Measurements from ENCODE around the gene C12orf50. TPM values are rescaled to one million over a fixed set of nuclear protein-coding genes. Genes with fewer than 3 reads are reported as not detected.

The C12orf50 gene
- total and polyA plus RNA-seq, 2 of the 8 experiments (the other 6 are each of a cell fraction or from before 2014, with no cell fraction given) = not detected

- H4K91ac ChIP-seq (replicated peaks; ENCODE audit: insufficient read length, low read length) = no peak overlapping the region
- no peak overlapping the region for H3K23ac ChIP-seq (ENCODE audit: insufficient read length)
- H3K4me3 ChIP-seq (ENCODE audit: extremely low read depth in 1 of 4, insufficient read depth in 2 of 4, low read depth in 3 of 4, low read length in 4 of 4) = no peak overlapping the region
- no peak overlapping the region for H3K18ac ChIP-seq (ENCODE audit: extremely low read depth, low read length)
- ChIA-PET CTCF (ENCODE audit: partially characterized antibody) (no interaction called here), POLR2A (ENCODE audit: partially characterized antibody) (no interaction called here)
- no peak overlapping the region for H4K5ac ChIP-seq (ENCODE audit: insufficient read length, low read depth, low read length)
- no peaks in the 10 kb centered on the region for H4K20me1 ChIP-seq (replicated peaks in 1 of 2; ENCODE audit: control insufficient read depth in 1 of 2, insufficient read depth in 2 of 2, low read length in 2 of 2)
- no peak overlapping the region for H3K27ac ChIP-seq (ENCODE audit: low read depth, low read length)
- no peaks in the 10 kb centered on the region for H3K36me3 ChIP-seq (ENCODE audit: control insufficient read depth in 2 of 4, insufficient read depth in 4 of 4, low read length in 3 of 4)
- no peaks in the 10 kb centered on the region; a peak in 3 of 4 replicates for H3K9me3 ChIP-seq (ENCODE audit: insufficient read depth in 2 of 2, low read depth in 1 of 2, low read length in 1 of 2)
- no peak overlapping the region for H2AFZ ChIP-seq (ENCODE audit: low read length)
- no peak overlapping the region for H3K4ac ChIP-seq (replicated peaks; ENCODE audit: insufficient read length, low read depth, low read length)
- H3K27me3 ChIP-seq (replicated peaks in 1 of 4; ENCODE audit: control insufficient read depth in 3 of 4, extremely low read depth in 1 of 4, insufficient read depth in 3 of 4, low read length in 3 of 4) = no peaks in the 10 kb centered on the region
- H4K8ac ChIP-seq (ENCODE audit: extremely low read depth, insufficient read depth, low read length) = no peak overlapping the region
- no peaks in the 10 kb centered on the region for H3K23me2 ChIP-seq (ENCODE audit: low read depth, low read length)
- no peaks in the 10 kb centered on the region for H3K4me1 ChIP-seq (replicated peaks in 1 of 4; ENCODE audit: control insufficient read depth in 3 of 4, insufficient read depth in 4 of 4, low read length in 3 of 4)
- H3K56ac ChIP-seq (replicated peaks; ENCODE audit: insufficient read length, low read depth, low read length) = no peak overlapping the region
- H2BK5ac ChIP-seq (ENCODE audit: low read depth, low read length) = no peak overlapping the region
- no peak overlapping the region for H2AK5ac ChIP-seq (ENCODE audit: low read depth, low read length)
- no peak overlapping the region for H3K4me2 ChIP-seq (ENCODE audit: insufficient read depth in 1 of 2, low read depth in 2 of 2, low read length in 2 of 2)
- 96% methylated on average over 3 of the region's 3 CpGs; no CpG with 5 or more reads in 1 of the 2 experiments for WGBS, 2 experiments (ENCODE audit: extremely low coverage in 1 of 2, insufficient coverage in 1 of 2, insufficient read length in 1 of 2, insufficient replicate concordance in 2 of 2, low coverage in 1 of 2, low lambda C conversion rate in 2 of 2, missing lambda C conversion rate in 1 of 2)
- H3K79me1 ChIP-seq (ENCODE audit: low read depth, low read length) = no peaks in the 10 kb centered on the region
- H3K14ac ChIP-seq (ENCODE audit: insufficient read length) = no peak overlapping the region
- H3K9ac ChIP-seq (replicated peaks in 1 of 4; ENCODE audit: extremely low read depth in 1 of 4, low read depth in 3 of 4, low read length in 3 of 4) = no peak overlapping the region
- H2BK15ac ChIP-seq (ENCODE audit: low read length) = no peak overlapping the region
- DNase-seq (ENCODE audit: low read depth in 1 of 2, low spot score in 2 of 2) (no peak), FAIRE-seq (no peak)
- no peaks in the 10 kb centered on the region for H3K79me2 ChIP-seq (ENCODE audit: control insufficient read depth in 1 of 2, insufficient read depth in 2 of 2, low read length in 2 of 2)
- no peak overlapping the region for H2BK20ac ChIP-seq (ENCODE audit: low read length)
- no peak overlapping the region for H2BK120ac ChIP-seq (replicated peaks; ENCODE audit: low read depth, low read length)
- H2BK12ac ChIP-seq (ENCODE audit: low read depth, low read length) = no peak overlapping the region
- TF ChIP-seq POU5F1 (IDR thresholded peaks at IDR 0.05; ENCODE audit: low read depth, low read length) (no peak), SP4 (IDR thresholded peaks at IDR 0.05; ENCODE audit: low read length) (no peak), ATF2 (IDR thresholded peaks at IDR 0.05; ENCODE audit: low read length) (no peak), KDM1A (IDR thresholded peaks at IDR 0.05; ENCODE audit: borderline replicate concordance, low read length) (no peak), CHD1 (IDR thresholded peaks at IDR 0.05; ENCODE audit: low read depth, low read length) (no peak), KDM4A (IDR thresholded peaks at IDR 0.05; ENCODE audit: low read depth, low read length, severe bottlenecking) (no peak), TBP (IDR thresholded peaks at IDR 0.05; ENCODE audit: low read depth, low read length) (no peak), JUN (IDR thresholded peaks at IDR 0.05; ENCODE audit: low read depth, low read length) (no peak), BRCA1 (IDR thresholded peaks at IDR 0.05; ENCODE audit: low read depth, low read length) (no peak), GTF2F1 (IDR thresholded peaks at IDR 0.05; ENCODE audit: borderline replicate concordance, low read depth, low read length) (no peak), CTBP2 (IDR thresholded peaks at IDR 0.05; ENCODE audit: borderline replicate concordance, insufficient read depth, insufficient read length, low read length) (no peak)
Observed at GRCh38 chr12:87975879-87976278, 53.3 kb downstream of the C12orf50 start.

Measured in H1 (cell line).